GM23248 (cell line): ENCODE results near the gene MMEL1. TPM values are rescaled to one million over a fixed set of nuclear protein-coding genes. Genes with fewer than 3 reads are reported as not detected.

ENCODE experiments used
- DNase-seq: peaks from one replicate; pipeline ENCODE4 v3.0.0-alpha.2; 2015
- H2AFZ ChIP-seq: fragments of 200-600 bp; sonication (generic); 2 replicates; pipeline ENCODE4 v1.6.1; 2016; ENCODE audit warnings: antibody characterized with exemption
- H3F3A ChIP-seq: fragments of 200-600 bp; sonication (generic); 2 replicates; pipeline ENCODE4 v1.6.1; 2016; ENCODE audit warnings: mild to moderate bottlenecking, antibody characterized with exemption, mixed run types; ENCODE audit not compliant: insufficient read depth
- H3K27ac ChIP-seq: fragments of 200-600 bp; sonication (generic); 2 replicates; pipeline ENCODE4 v1.5.1; 2016; ENCODE audit warnings: mild to moderate bottlenecking
- H3K27me3 ChIP-seq: fragments of 200-600 bp; sonication (generic); replicated peaks from 2 replicates; pipeline ENCODE4 v1.6.1; 2016; ENCODE audit warnings: mild to moderate bottlenecking; ENCODE audit not compliant: insufficient read depth
- H3K36me3 ChIP-seq: fragments of 200-600 bp; sonication (generic); 2 replicates; pipeline ENCODE4 v1.6.1; 2016; ENCODE audit warnings: low read depth, mild to moderate bottlenecking
- H3K4me1 ChIP-seq: fragments of 200-600 bp; sonication (generic); 2 replicates; pipeline ENCODE4 v1.6.1; 2016; ENCODE audit warnings: mild to moderate bottlenecking; ENCODE audit not compliant: insufficient read depth
- H3K4me2 ChIP-seq: fragments of 200-600 bp; sonication (generic); one replicate; pipeline ENCODE4 v1.6.1; 2016; ENCODE audit warnings: mild to moderate bottlenecking; ENCODE audit not compliant: unreplicated experiment
- H3K4me3 ChIP-seq: fragments of 200-600 bp; sonication (generic); 2 replicates; pipeline ENCODE4 v1.5.1; 2016; ENCODE audit warnings: mild to moderate bottlenecking
- H3K79me2 ChIP-seq: fragments of 200-600 bp; sonication (generic); 2 replicates; pipeline ENCODE4 v1.6.1; 2016; ENCODE audit warnings: mild to moderate bottlenecking; ENCODE audit not compliant: insufficient read depth
- H3K9ac ChIP-seq: fragments of 200-600 bp; sonication (generic); 2 replicates; pipeline ENCODE4 v1.6.1; 2016; ENCODE audit warnings: mild to moderate bottlenecking
- H3K9me2 ChIP-seq: fragments of 200-600 bp; sonication (generic); 2 replicates; pipeline ENCODE4 v1.6.1; 2016; ENCODE audit warnings: mixed run types, mild to moderate bottlenecking, moderate library complexity; ENCODE audit not compliant: insufficient read depth
- H3K9me3 ChIP-seq: fragments of 200-600 bp; sonication (generic); one replicate; pipeline ENCODE4 v1.6.1; 2017; ENCODE audit warnings: low read depth
- H4K20me1 ChIP-seq: fragments of 200-600 bp; sonication (generic); 2 replicates; pipeline ENCODE4 v1.6.0; 2016; ENCODE audit not compliant: insufficient read depth
- EZH2 ChIP-seq: fragments of 200-600 bp; sonication (generic); IDR thresholded peaks from 2 replicates; pipeline ENCODE4 v1.6.1; 2018; ENCODE audit warnings: antibody characterized with exemption, mild to moderate bottlenecking; ENCODE audit not compliant: insufficient read depth, poor library complexity, severe bottlenecking
- EZH2phosphoT487 ChIP-seq: fragments of 200-600 bp; sonication (generic); IDR thresholded peaks from 2 replicates; pipeline ENCODE4 v1.6.1; 2018; ENCODE audit warnings: antibody characterized with exemption, moderate library complexity, mild to moderate bottlenecking, low read depth; ENCODE audit not compliant: insufficient read depth
- WGBS, 2 experiments: methylation state at CpG; one replicate each; pipeline ENCODE4 v1.1.6; 2015 to 2017; ENCODE audit warnings: low lambda C conversion rate in 2 of 2, low coverage in 1 of 2; ENCODE audit errors: missing lambda C conversion rate in 2 of 2; 5-methylcytosine and 5-hydroxymethylcytosine counted together
- in situ Hi-C: fragments of 300-500 bp; cut with MboI; formaldehyde crosslinking; loops from 2 replicates; pipeline ENCODE4 v1.15.0; 2020
- polyA plus RNA-seq: library from polyadenylated mRNA; unstranded; fragments of >200 nt; fragmentation: Nextera tagmentation; extraction: Ambion mirVana; gene quantifications from 2 replicates; pipeline ENCODE4 v1.2.1, GENCODE V29; 2016
- total RNA-seq: library from RNA; depleted of rRNA; stranded (reverse); fragments of >200 nt; shearing (Covaris generic); gene quantifications from 2 replicates; pipeline ENCODE4 v1.2.3, GENCODE V29; 2014

Gene MMEL1
- total and polyA plus RNA-seq, 2 experiments from 2014 or later, result not detected

GRCh38 chr1:2602866-2603520, 29.8 kb downstream of the MMEL1 start:
- DNase-seq, result no peak
- no peaks in the 10 kb centered on the region for H3K9me3 ChIP-seq
- H3K79me2 ChIP-seq, result no peaks in the 10 kb centered on the region
- H2AFZ ChIP-seq, result no peak overlapping the region
- no peak overlapping the region for H3K27ac ChIP-seq
- no peaks in the 10 kb centered on the region for H3K9me2 ChIP-seq
- in situ Hi-C loops, result no loop called here
- no peak for TF ChIP-seq EZH2phosphoT487
- TF ChIP-seq EZH2, result no peak
- no peak overlapping the region for H3K4me3 ChIP-seq
- no peaks in the 10 kb centered on the region for H4K20me1 ChIP-seq
- H3K4me2 ChIP-seq, result no peak overlapping the region
- no peaks in the 10 kb centered on the region for H3F3A ChIP-seq
- no peak overlapping the region for H3K9ac ChIP-seq
- H3K27me3 ChIP-seq, result no peaks in the 10 kb centered on the region
- WGBS, 2 experiments, result 66 to 68% methylated on average over 18 of the region's 18 CpGs
- no peaks in the 10 kb centered on the region for H3K4me1 ChIP-seq
- no peaks in the 10 kb centered on the region for H3K36me3 ChIP-seq

GRCh38 chr1:2602311-2602835, 30.4 kb downstream of the MMEL1 start:
- H3K4me1 ChIP-seq, result no peaks in the 10 kb centered on the region
- TF ChIP-seq EZH2phosphoT487, result no peak
- no peak for TF ChIP-seq EZH2
- H3K9me3 ChIP-seq, result no peaks in the 10 kb centered on the region
- H3K4me2 ChIP-seq, result no peak overlapping the region
- H3K27me3 ChIP-seq, result no peaks in the 10 kb centered on the region
- H3K27ac ChIP-seq, result no peak overlapping the region
- H3K4me3 ChIP-seq, result no peak overlapping the region
- no peaks in the 10 kb centered on the region for H3K9me2 ChIP-seq
- no peak for DNase-seq
- no peaks in the 10 kb centered on the region for H3K79me2 ChIP-seq
- H3K9ac ChIP-seq, result no peak overlapping the region
- no peaks in the 10 kb centered on the region for H3F3A ChIP-seq
- in situ Hi-C loops, result no loop called here
- no peak overlapping the region for H2AFZ ChIP-seq
- no peaks in the 10 kb centered on the region for H3K36me3 ChIP-seq
- 54 to 56% methylated on average over 13 to 15 of the region's 15 CpGs for WGBS, 2 experiments
- no peaks in the 10 kb centered on the region for H4K20me1 ChIP-seq

DNA sequence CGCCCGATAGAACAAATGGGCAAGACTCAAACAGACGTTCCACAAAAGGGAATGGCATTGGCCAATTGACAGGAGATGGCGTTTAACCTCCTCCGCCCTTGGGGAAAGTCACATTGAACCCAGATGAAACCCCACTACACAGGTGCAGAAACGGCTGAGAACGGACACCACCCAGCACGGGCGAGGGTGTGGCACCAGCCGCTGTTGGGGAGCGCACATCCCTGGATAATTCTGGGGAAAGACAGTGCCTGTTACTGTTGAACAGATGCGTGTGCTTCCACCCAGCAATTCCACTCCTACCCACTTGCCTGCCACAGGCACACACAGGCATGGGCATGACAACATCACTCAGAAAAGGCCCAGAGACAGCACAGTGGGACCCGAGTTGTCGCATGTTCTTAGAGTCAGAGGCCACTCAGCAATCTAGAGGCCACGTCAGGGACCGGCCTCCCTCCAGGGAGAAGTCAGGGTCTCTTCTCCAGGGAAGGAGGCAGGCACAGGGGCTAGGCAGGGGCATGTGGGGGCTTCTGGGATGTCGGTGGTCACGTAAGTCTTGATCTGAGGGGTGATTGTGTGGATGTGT, 31.0 kb downstream of the MMEL1 start:
- H3K4me1 ChIP-seq, result no peaks in the 10 kb centered on the region
- H3F3A ChIP-seq, result no peaks in the 10 kb centered on the region
- H3K9me3 ChIP-seq, result no peaks in the 10 kb centered on the region
- TF ChIP-seq EZH2phosphoT487, result no peak
- TF ChIP-seq EZH2, result no peak
- H3K9me2 ChIP-seq, result no peaks in the 10 kb centered on the region
- DNase-seq, result no peak
- H3K36me3 ChIP-seq, result no peaks in the 10 kb centered on the region
- no peak overlapping the region for H3K27ac ChIP-seq
- no peak overlapping the region for H3K4me2 ChIP-seq
- H2AFZ ChIP-seq, result no peak overlapping the region
- no peaks in the 10 kb centered on the region for H4K20me1 ChIP-seq
- H3K9ac ChIP-seq, result no peak overlapping the region
- no peaks in the 10 kb centered on the region for H3K27me3 ChIP-seq
- 59% methylated on average over 18 of the region's 18 CpGs for WGBS, 2 experiments
- no peak overlapping the region for H3K4me3 ChIP-seq
- in situ Hi-C loops, result no loop called here
- H3K79me2 ChIP-seq, result no peaks in the 10 kb centered on the region

- no peaks in the 10 kb centered on the region for H3K79me2 ChIP-seq
- H3K9me3 ChIP-seq, result no peaks in the 10 kb centered on the region
- H3K4me2 ChIP-seq, result no peak overlapping the region
- no peaks in the 10 kb centered on the region for H3K27me3 ChIP-seq
- H3K4me3 ChIP-seq, result no peak overlapping the region
- in situ Hi-C loops, result no loop called here
- H3K9me2 ChIP-seq, result no peaks in the 10 kb centered on the region
- no peak overlapping the region for H2AFZ ChIP-seq
- H3K36me3 ChIP-seq, result no peaks in the 10 kb centered on the region
- H3F3A ChIP-seq, result no peaks in the 10 kb centered on the region
- WGBS, 2 experiments, result 61 to 76% methylated on average over 3 of the region's 3 CpGs
- no peaks in the 10 kb centered on the region for H3K4me1 ChIP-seq
- no peaks in the 10 kb centered on the region for H4K20me1 ChIP-seq
- no peak overlapping the region for H3K9ac ChIP-seq
- DNase-seq, result no peak
- TF ChIP-seq EZH2phosphoT487 (no peak), EZH2 (no peak)
- H3K27ac ChIP-seq, result no peak overlapping the region
Measured at GRCh38 chr1:2598329-2598931, 34.4 kb downstream of the MMEL1 start.
